GM12878 (cell line): ENCODE measurements around the gene LAMA2.

Experiments used
- ASH2L ChIP-seq: fragments of 300-600, 200-600 bp; sonication (generic); IDR thresholded peaks from 2 replicates; pipeline ENCODE4 v1.6.1; 2017; ENCODE audit warnings: low read depth, mild to moderate bottlenecking, borderline replicate concordance
- ATF2 ChIP-seq: IDR thresholded peaks from 2 replicates; pipeline ENCODE4 v1.6.1; 2012; ENCODE audit warnings: low read length, inconsistent platforms
- CBX5 ChIP-seq: sonication (generic); IDR thresholded peaks from 2 replicates; pipeline ENCODE4 v1.6.1; 2016; ENCODE audit warnings: low read depth, moderate library complexity, mild to moderate bottlenecking, inconsistent platforms
- FOXK2 ChIP-seq: fragments of 450-650 bp; IDR thresholded peaks from 2 replicates; pipeline ENCODE4 v1.6.1; 2017; ENCODE audit warnings: mild to moderate bottlenecking, moderate library complexity
- POLR2A ChIP-seq: IDR thresholded peaks from 2 replicates; pipeline ENCODE4 v1.6.1; 2011; ENCODE audit warnings: low read depth, mild to moderate bottlenecking, low read length
- POLR2AphosphoS5 ChIP-seq: IDR thresholded peaks from 2 replicates; pipeline ENCODE4 v1.6.1; 2011; ENCODE audit warnings: mild to moderate bottlenecking, low read length, inconsistent platforms
- YY1 ChIP-seq: IDR thresholded peaks from 2 replicates; pipeline ENCODE4 v1.6.1; 2011; ENCODE audit warnings: low read depth, mild to moderate bottlenecking, low read length
- ZBED1 ChIP-seq: IDR thresholded peaks from 2 replicates; pipeline ENCODE4 v1.6.1; 2016; ENCODE audit warnings: borderline replicate concordance
- TF ChIP-seq, protein P1 (sequence below), 3 experiments: IDR thresholded peaks in 2 of 3; conservative IDR thresholded peaks in 1 of 3; 2 replicates each; pipeline ENCODE4 v1.5.1; 2011; ENCODE audit warnings: low read depth in 3 of 3, low read length in 3 of 3, mild to moderate bottlenecking in 3 of 3, control low read depth in 2 of 3, moderate library complexity in 2 of 3, inconsistent platforms in 1 of 3, mixed read lengths in 1 of 3; ENCODE audit not compliant: control insufficient read depth in 2 of 3, insufficient read depth in 1 of 3; ENCODE audit errors: extremely low read depth in 1 of 3

- TF ChIP-seq FOXK2 (no peak), POLR2A (no peak), ZBED1 (no peak), YY1 (no peak), ATF2 (no peak), ASH2L (no peak), CBX5 (no peak), POLR2AphosphoS5 (no peak)
- TF ChIP-seq, protein P1, sequence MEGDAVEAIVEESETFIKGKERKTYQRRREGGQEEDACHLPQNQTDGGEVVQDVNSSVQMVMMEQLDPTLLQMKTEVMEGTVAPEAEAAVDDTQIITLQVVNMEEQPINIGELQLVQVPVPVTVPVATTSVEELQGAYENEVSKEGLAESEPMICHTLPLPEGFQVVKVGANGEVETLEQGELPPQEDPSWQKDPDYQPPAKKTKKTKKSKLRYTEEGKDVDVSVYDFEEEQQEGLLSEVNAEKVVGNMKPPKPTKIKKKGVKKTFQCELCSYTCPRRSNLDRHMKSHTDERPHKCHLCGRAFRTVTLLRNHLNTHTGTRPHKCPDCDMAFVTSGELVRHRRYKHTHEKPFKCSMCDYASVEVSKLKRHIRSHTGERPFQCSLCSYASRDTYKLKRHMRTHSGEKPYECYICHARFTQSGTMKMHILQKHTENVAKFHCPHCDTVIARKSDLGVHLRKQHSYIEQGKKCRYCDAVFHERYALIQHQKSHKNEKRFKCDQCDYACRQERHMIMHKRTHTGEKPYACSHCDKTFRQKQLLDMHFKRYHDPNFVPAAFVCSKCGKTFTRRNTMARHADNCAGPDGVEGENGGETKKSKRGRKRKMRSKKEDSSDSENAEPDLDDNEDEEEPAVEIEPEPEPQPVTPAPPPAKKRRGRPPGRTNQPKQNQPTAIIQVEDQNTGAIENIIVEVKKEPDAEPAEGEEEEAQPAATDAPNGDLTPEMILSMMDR (IDR thresholded peaks at IDR 0.05 in 2 of 3, conservative IDR thresholded peaks at IDR 0.05 in 1 of 3; ENCODE audit: control insufficient read depth in 2 of 3, extremely low read depth in 1 of 3, insufficient read depth in 1 of 3, low read depth in 3 of 3, low read length in 3 of 3): no peak
Measured at GRCh38 chr6:129492260-129492659, 609.3 kb downstream of the LAMA2 start.
